Uterus (tissue), 4 donors: ENCODE measurements around the gene ANKRD40CL. TPM values are rescaled to one million over a fixed set of nuclear protein-coding genes. Genes with fewer than 3 reads are reported as not detected.

Experiments used
- DNase-seq, 2 donors: peaks; one replicate each; pipeline ENCODE4 v3.0.0-alpha.2; 2019 to 2020
- H3K27ac ChIP-seq, 2 donors: fragments of 200-600 bp; sonication (generic); 1 replicate in 1 of 2; 2 replicates in 1 of 2; pipeline ENCODE4 v1.5.1; 2016 to 2018
- H3K27me3 ChIP-seq, 2 donors: fragments of 200-600 bp; sonication (generic); one replicate each; pipeline ENCODE4 v1.5.1; 2018 to 2019; ENCODE audit warnings: control low read depth in 1 of 2
- H3K36me3 ChIP-seq, 2 donors: fragments of 200-600 bp; sonication (generic); one replicate each; pipeline ENCODE4 v1.5.1; 2019; ENCODE audit warnings: control low read depth in 1 of 2
- H3K4me1 ChIP-seq, 2 donors: fragments of 200-600 bp; sonication (generic); one replicate each; pipeline ENCODE4 v1.5.1; 2018 to 2019; ENCODE audit warnings: control low read depth in 1 of 2
- H3K4me3 ChIP-seq, 2 donors: fragments of 200-600 bp; sonication (generic); 1 replicate in 1 of 2; 2 replicates in 1 of 2; pipeline ENCODE4 v1.5.1; 2018 to 2019; ENCODE audit warnings: mild to moderate bottlenecking in 1 of 2
- H3K9me3 ChIP-seq, 2 donors: fragments of 200-600 bp; sonication (generic); one replicate each; pipeline ENCODE4 v1.5.1; 2019; ENCODE audit warnings: control low read depth in 1 of 2
- POLR2A ChIP-seq, 2 donors: fragments of 450-650 bp; IDR thresholded peaks; one replicate each; pipeline ENCODE4 v1.6.1; 2016; ENCODE audit warnings: antibody characterized with exemption in 2 of 2, mild to moderate bottlenecking in 1 of 2, moderate library complexity in 1 of 2
- intact Hi-C: fragments of 100-400 bp; cut with DNase I; formaldehyde crosslinking; loops from one replicate; pipeline ENCODE4 v1.15.1; 2023; ENCODE audit warnings: low total_unique reads
- total RNA-seq, 4 donors: library from RNA; depleted of rRNA in 3 of 4; stranded (reverse); fragments of >200 nt in 3 of 4; gene quantifications; one replicate each; pipeline versions ENCODE4 v1.1.0 to v1.2.4, GENCODE V29; 2014 to 2023
- TF ChIP-seq, protein P1 (sequence below), 4 experiments: fragments of 200-600 bp in 2 of 4; fragments of 450-650 bp in 2 of 4; sonication (generic) in 2 of 4; IDR thresholded peaks; one replicate each; pipeline ENCODE4 v1.5.1; 2016 to 2019; ENCODE audit warnings: antibody characterized with exemption in 4 of 4, mild to moderate bottlenecking in 2 of 4, moderate library complexity in 1 of 4
- donor health status: DM: yes; HTN: yes; CAD: no.

Gene ANKRD40CL
- total RNA-seq, 4 donors from 2014 or later = not detected

DNA sequence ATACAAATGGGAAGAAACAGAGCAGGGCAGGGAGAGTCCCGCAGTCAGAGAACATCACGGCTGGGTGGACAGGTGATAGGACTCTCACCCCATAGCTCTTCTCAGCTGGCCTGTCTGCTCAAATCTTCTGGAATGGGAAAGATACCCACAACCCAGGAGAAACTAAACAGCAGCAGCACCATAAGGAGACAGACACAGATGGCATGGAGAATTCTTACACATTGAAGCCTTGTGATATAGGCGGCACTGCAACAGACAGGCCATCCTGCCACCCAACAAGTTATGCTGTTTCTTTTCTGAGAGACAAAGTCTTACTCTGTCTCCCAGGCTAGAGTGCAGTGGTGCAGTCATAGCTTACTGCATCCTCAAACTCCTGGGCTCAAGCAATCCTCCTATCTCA is 8.6 kb upstream of the ANKRD40CL start:
- H3K27me3 ChIP-seq = no peaks in the 10 kb centered on the region
- no peak for DNase-seq

DNA sequence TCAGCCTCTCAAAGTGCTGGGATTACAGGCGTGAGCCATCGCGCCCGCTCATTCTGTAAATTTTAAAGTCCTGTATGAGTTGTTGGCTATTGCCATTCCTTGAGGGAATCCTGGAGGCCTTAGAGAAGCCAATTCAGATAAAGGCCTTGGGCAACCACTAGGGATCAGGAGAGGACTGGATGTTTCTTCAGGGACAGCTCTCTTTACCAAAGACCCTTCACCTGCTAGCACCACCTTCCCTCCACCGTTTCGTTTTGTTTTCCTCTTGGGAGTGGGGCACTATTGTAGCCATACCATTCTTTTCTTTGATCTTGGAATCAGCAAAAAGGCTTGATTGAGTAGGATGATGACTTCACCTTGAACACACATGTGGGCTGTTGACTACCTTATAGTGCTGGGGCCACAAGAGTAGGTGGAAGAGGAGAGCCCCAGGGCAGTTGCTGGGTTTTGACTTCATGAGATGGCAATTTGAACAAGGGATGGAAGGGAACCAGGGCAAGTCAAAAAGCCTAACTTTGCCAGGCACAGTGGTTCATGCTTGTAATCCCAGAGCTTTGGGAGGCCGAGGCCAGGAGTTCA is 7.0 kb upstream of the ANKRD40CL start:
- H3K36me3 ChIP-seq = no peaks in the 10 kb centered on the region
- no peak for DNase-seq
- H3K4me3 ChIP-seq = no peak overlapping the region
- no peaks in the 10 kb centered on the region for H3K27me3 ChIP-seq
- no peaks in the 10 kb centered on the region for H3K9me3 ChIP-seq
- no peaks in the 10 kb centered on the region for H3K4me1 ChIP-seq
- no peak overlapping the region for H3K27ac ChIP-seq
- intact Hi-C loops = no loop called here
- no peak for TF ChIP-seq POLR2A (IDR thresholded peaks at IDR 0.05)
- TF ChIP-seq, protein P1, sequence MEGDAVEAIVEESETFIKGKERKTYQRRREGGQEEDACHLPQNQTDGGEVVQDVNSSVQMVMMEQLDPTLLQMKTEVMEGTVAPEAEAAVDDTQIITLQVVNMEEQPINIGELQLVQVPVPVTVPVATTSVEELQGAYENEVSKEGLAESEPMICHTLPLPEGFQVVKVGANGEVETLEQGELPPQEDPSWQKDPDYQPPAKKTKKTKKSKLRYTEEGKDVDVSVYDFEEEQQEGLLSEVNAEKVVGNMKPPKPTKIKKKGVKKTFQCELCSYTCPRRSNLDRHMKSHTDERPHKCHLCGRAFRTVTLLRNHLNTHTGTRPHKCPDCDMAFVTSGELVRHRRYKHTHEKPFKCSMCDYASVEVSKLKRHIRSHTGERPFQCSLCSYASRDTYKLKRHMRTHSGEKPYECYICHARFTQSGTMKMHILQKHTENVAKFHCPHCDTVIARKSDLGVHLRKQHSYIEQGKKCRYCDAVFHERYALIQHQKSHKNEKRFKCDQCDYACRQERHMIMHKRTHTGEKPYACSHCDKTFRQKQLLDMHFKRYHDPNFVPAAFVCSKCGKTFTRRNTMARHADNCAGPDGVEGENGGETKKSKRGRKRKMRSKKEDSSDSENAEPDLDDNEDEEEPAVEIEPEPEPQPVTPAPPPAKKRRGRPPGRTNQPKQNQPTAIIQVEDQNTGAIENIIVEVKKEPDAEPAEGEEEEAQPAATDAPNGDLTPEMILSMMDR (IDR thresholded peaks at IDR 0.05) = no peak

More for the DNA sequence above, 8.6 kb upstream of the ANKRD40CL start:
- no peak overlapping the region for H3K27ac ChIP-seq
- no peaks in the 10 kb centered on the region for H3K36me3 ChIP-seq
- H3K4me1 ChIP-seq = no peaks in the 10 kb centered on the region
- no peaks in the 10 kb centered on the region for H3K9me3 ChIP-seq
- H3K4me3 ChIP-seq = no peak overlapping the region
- intact Hi-C loops = no loop called here
- TF ChIP-seq, protein P1 (IDR thresholded peaks at IDR 0.05) = no peak
- TF ChIP-seq POLR2A (IDR thresholded peaks at IDR 0.05) = no peak

- H3K27ac ChIP-seq = no peak overlapping the region
Measured at GRCh38 chr17:50771991-50772785, 4.9 kb upstream of the ANKRD40CL start.

GRCh38 chr17:50770346-50770745 is 3.0 kb upstream of the ANKRD40CL start:
- Histone ChIP-seq H3K36me3 (no peaks in the 10 kb centered on the region), H3K9me3 (no peaks in the 10 kb centered on the region), H3K4me1 (no peaks in the 10 kb centered on the region), H3K27ac (no peak overlapping the region), H3K4me3 (no peak overlapping the region), H3K27me3 (no peaks in the 10 kb centered on the region)
- no peak for DNase-seq
- no peak for TF ChIP-seq POLR2A (IDR thresholded peaks at IDR 0.05)
- TF ChIP-seq, protein P1 (IDR thresholded peaks at IDR 0.05) = no peak
- intact Hi-C loops = no loop called here

More at GRCh38 chr17:50771991-50772785, 4.9 kb upstream of the ANKRD40CL start:
- H3K4me3 ChIP-seq = no peak overlapping the region
- no peaks in the 10 kb centered on the region for H3K4me1 ChIP-seq
- no peak for DNase-seq
- H3K27me3 ChIP-seq = no peaks in the 10 kb centered on the region
- no peaks in the 10 kb centered on the region for H3K36me3 ChIP-seq
- intact Hi-C loops = no loop called here
- TF ChIP-seq POLR2A (IDR thresholded peaks at IDR 0.05) = no peak
- TF ChIP-seq, protein P1 (IDR thresholded peaks at IDR 0.05) = no peak
- no peaks in the 10 kb centered on the region for H3K9me3 ChIP-seq

DNA sequence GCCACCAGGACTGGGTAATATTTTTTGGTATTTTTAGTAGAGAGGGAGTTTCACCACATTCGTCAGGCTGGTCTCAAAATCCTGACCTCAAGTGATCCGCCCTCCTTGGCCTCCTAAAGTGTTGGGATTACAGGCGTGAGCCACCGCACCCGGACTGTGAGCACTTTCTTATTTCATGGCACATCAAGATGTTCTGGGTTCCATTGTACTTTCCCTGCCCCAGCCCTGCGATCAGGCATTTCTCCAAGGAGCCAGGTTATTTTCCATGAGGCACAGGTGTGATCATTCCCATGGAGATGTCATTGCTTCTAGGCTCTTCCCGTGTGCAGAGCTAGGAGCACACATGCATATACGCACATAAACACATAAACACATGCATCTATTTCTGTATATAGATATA is 2.6 kb upstream of the ANKRD40CL start:
- Histone ChIP-seq H3K27me3 (no peaks in the 10 kb centered on the region), H3K4me3 (no peak overlapping the region), H3K27ac (no peak overlapping the region), H3K4me1 (no peaks in the 10 kb centered on the region), H3K36me3 (no peaks in the 10 kb centered on the region), H3K9me3 (no peaks in the 10 kb centered on the region)
- intact Hi-C loops = no loop called here
- TF ChIP-seq, protein P1 (IDR thresholded peaks at IDR 0.05) = no peak
- no peak for TF ChIP-seq POLR2A (IDR thresholded peaks at IDR 0.05)
- DNase-seq = no peak
